Memory B cell (primary cell): ENCODE data around the gene SGIP1.

Source experiments
- ATAC-seq: fragments of 150-1000 bp; cut with Tn5 transposase; 2 replicates; pipeline ENCODE4 v1.10.0; 2021; ENCODE audit warnings: low read depth, mild to moderate bottlenecking, moderate library complexity
- DNase-seq, 2 donors: peaks; one replicate each; pipeline ENCODE4 v3.0.0; 2022; ENCODE audit warnings: low spot score in 2 of 2
- H3K27ac Mint-ChIP-seq: one replicate; pipeline ENCODE4 v1.8.0; 2022; ENCODE audit warnings: mild to moderate bottlenecking, moderate library complexity, mixed read lengths
- H3K27me3 Mint-ChIP-seq: one replicate; pipeline ENCODE4 v1.8.0; 2022; ENCODE audit warnings: mixed read lengths
- H3K36me3 Mint-ChIP-seq: one replicate; pipeline ENCODE4 v1.8.0; 2022; ENCODE audit warnings: mild to moderate bottlenecking, mixed read lengths
- H3K4me1 Mint-ChIP-seq: one replicate; pipeline ENCODE4 v1.8.0; 2022; ENCODE audit warnings: mixed read lengths
- H3K4me3 Mint-ChIP-seq: one replicate; pipeline ENCODE4 v1.8.0; 2022; ENCODE audit warnings: mild to moderate bottlenecking, moderate library complexity, mixed read lengths
- H3K9me3 Mint-ChIP-seq: one replicate; pipeline ENCODE4 v1.8.0; 2022; ENCODE audit warnings: mixed read lengths

SGIP1 gene, protein sequence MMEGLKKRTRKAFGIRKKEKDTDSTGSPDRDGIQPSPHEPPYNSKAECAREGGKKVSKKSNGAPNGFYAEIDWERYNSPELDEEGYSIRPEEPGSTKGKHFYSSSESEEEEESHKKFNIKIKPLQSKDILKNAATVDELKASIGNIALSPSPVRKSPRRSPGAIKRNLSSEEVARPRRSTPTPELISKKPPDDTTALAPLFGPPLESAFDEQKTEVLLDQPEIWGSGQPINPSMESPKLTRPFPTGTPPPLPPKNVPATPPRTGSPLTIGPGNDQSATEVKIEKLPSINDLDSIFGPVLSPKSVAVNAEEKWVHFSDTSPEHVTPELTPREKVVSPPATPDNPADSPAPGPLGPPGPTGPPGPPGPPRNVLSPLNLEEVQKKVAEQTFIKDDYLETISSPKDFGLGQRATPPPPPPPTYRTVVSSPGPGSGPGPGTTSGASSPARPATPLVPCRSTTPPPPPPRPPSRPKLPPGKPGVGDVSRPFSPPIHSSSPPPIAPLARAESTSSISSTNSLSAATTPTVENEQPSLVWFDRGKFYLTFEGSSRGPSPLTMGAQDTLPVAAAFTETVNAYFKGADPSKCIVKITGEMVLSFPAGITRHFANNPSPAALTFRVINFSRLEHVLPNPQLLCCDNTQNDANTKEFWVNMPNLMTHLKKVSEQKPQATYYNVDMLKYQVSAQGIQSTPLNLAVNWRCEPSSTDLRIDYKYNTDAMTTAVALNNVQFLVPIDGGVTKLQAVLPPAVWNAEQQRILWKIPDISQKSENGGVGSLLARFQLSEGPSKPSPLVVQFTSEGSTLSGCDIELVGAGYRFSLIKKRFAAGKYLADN

DNA sequence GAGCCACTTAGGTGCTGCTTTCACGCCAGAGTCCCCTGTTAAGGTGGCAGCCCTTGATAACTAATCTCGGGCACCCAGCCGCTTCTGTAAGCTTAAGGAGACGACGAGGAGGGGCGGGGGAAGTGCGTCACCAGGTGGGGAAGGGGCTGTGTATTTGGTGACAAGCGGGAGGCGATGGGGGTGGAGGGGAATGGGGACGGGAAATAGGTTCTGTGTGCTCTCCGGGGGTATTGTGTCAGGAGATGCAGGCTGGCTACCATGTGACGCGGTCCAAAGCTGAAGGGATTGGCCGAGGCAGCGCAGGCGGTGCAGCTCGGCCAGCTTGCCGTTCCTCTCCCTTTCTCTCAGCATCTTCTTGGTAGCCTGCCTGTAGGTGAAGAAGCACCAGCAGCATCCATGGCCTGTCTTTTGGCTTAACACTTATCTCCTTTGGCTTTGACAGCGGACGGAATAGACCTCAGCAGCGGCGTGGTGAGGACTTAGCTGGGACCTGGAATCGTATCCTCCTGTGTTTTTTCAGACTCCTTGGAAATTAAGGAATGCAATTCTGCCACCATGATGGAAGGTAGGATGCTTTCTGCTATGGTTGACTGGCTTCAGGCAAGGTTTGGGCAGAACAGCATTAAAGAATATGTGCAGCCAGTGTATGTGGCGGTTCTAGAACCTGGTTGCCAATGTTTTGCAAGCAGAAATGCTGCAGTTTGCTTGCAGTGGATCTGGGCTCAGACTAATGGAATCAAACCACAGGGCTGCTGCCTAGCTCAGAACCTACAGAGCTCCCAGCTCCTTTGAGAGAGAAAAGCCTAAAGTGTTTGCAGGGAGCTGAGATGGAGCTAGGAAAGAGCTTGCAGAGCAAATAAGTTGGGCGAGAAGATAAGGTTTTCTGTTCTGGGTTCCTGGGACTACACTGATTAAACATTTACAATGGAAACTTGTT, at the start of gene SGIP1:
Gene SGIP1, plus strand, starts transcription at position 350 of the 937 bp plus-strand sequence. Its CDS starts 206 bp downstream, at position 556.
- ATAC-seq, result no peak
- H3K9me3 Mint-ChIP-seq, result no peaks in the 10 kb centered on the region
- H3K36me3 Mint-ChIP-seq, result no peaks in the 10 kb centered on the region
- H3K27me3 Mint-ChIP-seq, result peaks cover 24% of the 10 kb centered on the region
- H3K4me3 Mint-ChIP-seq, result peak within 1 kb of the TSS; percentile 62
- H3K27ac Mint-ChIP-seq, result no peak within 1 kb of the TSS
- no peak for DNase-seq
- H3K4me1 Mint-ChIP-seq, result peaks cover 14% of the 10 kb centered on the region

DNA sequence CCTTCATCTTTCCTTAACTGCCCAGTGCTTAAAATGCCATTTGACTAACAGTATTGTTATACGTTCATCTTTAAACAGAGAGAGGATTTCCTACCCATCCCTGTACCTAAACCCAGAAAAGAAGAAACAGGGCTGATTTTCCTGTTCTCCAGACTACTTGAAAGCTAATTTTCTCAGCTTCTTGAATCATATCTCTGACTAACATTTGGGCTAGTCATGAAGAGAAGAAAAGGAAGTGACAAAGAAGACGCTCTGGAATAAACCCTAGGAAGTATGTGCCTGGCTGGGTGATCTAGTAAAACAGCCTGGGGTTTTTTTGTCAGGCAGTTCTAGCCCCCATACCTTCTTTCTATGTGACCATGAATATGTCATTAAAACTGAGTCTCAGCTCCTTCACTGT, 44.8 kb upstream of the SGIP1 start:
- H3K36me3 Mint-ChIP-seq, result no peaks in the 10 kb centered on the region
- H3K9me3 Mint-ChIP-seq, result no peaks in the 10 kb centered on the region
- no peak overlapping the region for H3K27ac Mint-ChIP-seq
- H3K4me1 Mint-ChIP-seq, result no peaks in the 10 kb centered on the region
- DNase-seq (no peak), ATAC-seq (no peak)
- H3K27me3 Mint-ChIP-seq, result peaks cover 3% of the 10 kb centered on the region
- no peak overlapping the region for H3K4me3 Mint-ChIP-seq

DNA sequence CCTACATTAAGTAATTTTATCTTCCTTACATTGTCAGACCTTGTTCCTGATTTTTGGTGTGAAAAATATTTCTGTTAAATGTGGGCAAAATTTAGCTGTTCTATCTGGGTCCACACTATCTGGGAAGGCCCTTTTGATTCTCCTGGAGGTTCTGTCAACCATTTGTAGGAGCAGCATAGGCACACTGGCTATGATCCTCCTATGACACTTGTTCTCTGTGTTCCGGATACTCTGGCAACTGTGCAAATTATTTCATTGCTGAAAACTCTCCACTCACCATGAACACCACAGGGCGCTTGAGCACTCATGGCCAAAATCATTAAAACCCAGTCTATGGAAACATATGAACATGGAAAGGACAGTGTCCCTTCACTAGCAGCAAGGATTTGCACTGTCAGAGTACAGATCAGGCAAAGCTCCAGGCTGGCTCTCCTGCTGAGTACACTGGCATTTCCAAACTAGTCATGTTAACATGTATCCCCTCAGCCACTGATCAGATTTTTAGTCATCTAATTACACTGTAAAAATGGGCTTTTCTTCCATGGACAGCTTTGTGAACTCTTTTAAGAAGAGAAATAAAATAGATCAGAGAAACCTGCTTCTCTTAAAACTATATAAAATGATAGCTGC, 43.9 kb upstream of the SGIP1 start:
- Mint-ChIP-seq H3K27ac (no peak overlapping the region), H3K4me1 (no peaks in the 10 kb centered on the region), H3K27me3 (peaks cover 3% of the 10 kb centered on the region), H3K9me3 (no peaks in the 10 kb centered on the region), H3K36me3 (no peaks in the 10 kb centered on the region), H3K4me3 (no peak overlapping the region)
- no peak for ATAC-seq
- DNase-seq, result no peak

DNA sequence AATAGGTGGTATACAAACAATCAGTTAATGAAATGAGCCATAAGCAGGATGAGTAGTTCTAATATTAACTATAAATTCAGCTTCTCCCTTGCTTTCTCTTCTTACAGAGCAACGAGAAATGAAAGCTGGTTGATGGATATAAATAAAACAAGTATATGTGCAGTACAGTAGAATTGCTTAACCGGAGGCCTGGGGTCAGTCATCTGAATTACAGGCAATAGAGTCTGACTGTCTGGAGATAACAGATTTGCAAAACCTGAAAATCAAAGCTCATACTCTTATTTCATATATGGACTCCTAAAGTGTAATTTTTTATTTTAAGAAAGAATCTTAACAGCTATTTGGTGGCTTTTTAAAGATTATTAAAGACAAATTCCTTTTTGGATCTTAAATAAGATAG, 43.1 kb upstream of the SGIP1 start:
- no peak for ATAC-seq
- Mint-ChIP-seq H3K27ac (no peak overlapping the region), H3K36me3 (no peaks in the 10 kb centered on the region), H3K4me3 (no peak overlapping the region), H3K9me3 (no peaks in the 10 kb centered on the region), H3K4me1 (peaks cover 1% of the 10 kb centered on the region), H3K27me3 (peaks cover 3% of the 10 kb centered on the region)
- DNase-seq, result no peak

DNA sequence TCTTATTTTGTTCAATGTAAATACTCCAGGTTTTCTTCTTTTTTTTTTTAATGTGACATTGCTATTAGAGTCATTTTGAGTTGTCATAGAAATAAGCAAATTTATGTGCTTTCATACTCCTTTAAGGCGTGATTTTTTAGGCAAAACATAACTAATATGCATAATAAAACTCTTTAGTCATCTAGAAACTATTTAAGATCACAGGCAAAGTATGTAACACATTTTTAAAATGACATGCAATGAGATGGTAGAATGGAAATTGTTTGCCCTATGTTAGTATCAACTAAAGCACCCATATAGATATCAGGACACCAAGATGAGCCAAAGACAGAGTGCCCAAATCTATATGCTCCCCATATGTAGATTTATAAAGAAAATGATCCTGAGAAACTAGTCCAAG, 41.5 kb upstream of the SGIP1 start:
- ATAC-seq, result no peak
- no peak overlapping the region for H3K4me3 Mint-ChIP-seq
- H3K9me3 Mint-ChIP-seq, result no peaks in the 10 kb centered on the region
- peaks cover 4% of the 10 kb centered on the region for H3K4me1 Mint-ChIP-seq
- H3K27me3 Mint-ChIP-seq, result peaks cover 5% of the 10 kb centered on the region
- H3K27ac Mint-ChIP-seq, result no peak overlapping the region
- H3K36me3 Mint-ChIP-seq, result no peaks in the 10 kb centered on the region
- DNase-seq, result no peak

DNA sequence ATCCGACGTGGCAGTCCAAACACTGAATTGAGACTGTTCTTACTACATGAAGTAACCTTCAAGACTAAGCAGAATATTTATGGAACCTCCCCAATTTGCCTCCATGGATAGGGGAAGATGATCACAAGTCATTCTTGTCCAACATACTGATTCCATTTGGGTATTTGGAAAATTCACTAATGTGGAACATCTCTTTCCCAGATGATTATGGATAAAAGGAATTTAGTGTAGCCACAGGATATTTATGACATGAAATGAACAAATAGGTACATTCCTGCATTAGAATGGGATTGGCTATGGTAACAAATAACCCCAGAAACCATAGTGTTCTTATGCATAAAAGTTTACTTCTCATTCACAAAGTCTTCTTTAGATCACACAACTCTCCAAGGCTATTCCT, 40.2 kb upstream of the SGIP1 start:
- Mint-ChIP-seq H3K4me1 (peaks cover 4% of the 10 kb centered on the region), H3K27ac (no peak overlapping the region), H3K9me3 (no peaks in the 10 kb centered on the region), H3K4me3 (no peak overlapping the region), H3K27me3 (peaks cover 6% of the 10 kb centered on the region), H3K36me3 (no peaks in the 10 kb centered on the region)
- ATAC-seq (no peak), DNase-seq (no peak)

DNA sequence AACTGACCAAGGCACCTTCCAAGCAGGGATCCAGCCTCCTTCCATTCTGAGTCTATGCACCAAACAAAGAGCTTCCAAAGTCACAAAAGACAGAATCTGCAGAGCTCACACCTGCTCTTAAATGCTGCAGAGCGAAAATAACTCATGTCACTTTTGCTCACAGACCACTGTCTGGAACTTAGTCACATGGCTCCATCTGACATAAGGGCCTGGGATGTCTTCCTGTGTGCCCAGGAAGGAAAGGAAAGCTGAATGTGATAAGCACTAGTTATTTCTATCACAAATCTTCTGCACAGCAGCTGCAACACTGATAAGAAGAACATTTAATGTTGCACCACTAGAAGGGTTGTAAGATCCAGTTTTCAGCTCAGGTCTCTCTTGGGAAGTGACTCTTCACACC, 39.5 kb upstream of the SGIP1 start:
- Mint-ChIP-seq H3K4me1 (peaks cover 4% of the 10 kb centered on the region), H3K9me3 (no peaks in the 10 kb centered on the region), H3K27ac (no peak overlapping the region), H3K4me3 (no peak overlapping the region), H3K36me3 (no peaks in the 10 kb centered on the region), H3K27me3 (peaks cover 9% of the 10 kb centered on the region)
- DNase-seq (no peak), ATAC-seq (no peak)

DNA sequence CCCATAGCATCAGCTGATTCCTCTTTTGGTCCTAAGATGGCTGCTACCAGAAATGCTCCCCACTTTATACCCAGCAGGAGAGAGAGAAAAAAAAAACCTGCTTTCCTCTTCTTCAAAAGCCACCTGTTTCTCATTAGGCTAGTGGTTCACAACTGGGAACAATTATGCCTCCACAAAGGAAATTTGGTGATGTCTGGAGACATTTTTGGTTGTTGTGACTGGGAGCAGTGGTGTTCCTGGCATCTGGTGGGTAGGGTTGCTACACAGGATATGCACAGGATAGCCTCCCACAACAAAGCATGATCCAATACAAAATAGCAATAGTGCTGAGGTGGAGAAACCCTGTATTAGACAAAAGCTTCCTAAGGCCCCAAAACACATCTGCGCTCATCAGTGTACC, 38.5 kb upstream of the SGIP1 start:
- H3K4me1 Mint-ChIP-seq, result peaks cover 4% of the 10 kb centered on the region
- no peak for ATAC-seq
- H3K4me3 Mint-ChIP-seq, result no peak overlapping the region

DNA sequence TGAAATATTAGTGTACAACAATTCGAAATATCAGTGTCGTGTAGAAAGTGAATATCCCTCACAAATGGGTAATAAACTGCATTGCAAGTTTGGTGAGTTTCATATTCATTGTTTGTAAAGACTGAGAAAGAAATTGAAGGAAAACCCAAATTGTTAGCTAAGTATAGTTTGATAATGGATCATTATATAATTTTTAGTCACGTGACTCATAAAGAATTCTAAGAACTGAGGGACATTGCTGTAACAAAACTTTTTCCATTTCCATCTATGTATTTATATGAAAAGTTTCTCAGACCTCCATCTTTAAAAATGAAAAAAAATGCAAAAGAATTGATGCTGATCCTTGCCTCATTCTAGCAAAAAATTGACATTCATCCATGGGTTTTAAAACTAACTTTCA, 36.0 kb upstream of the SGIP1 start:
- Mint-ChIP-seq H3K27ac (no peak overlapping the region), H3K4me1 (peaks cover 4% of the 10 kb centered on the region), H3K4me3 (no peak overlapping the region), H3K27me3 (peaks cover 9% of the 10 kb centered on the region), H3K9me3 (no peaks in the 10 kb centered on the region), H3K36me3 (no peaks in the 10 kb centered on the region)
- ATAC-seq (no peak), DNase-seq (no peak)

More for the DNA sequence above, 38.5 kb upstream of the SGIP1 start:
- Mint-ChIP-seq H3K27ac (no peak overlapping the region), H3K36me3 (no peaks in the 10 kb centered on the region), H3K27me3 (peaks cover 9% of the 10 kb centered on the region), H3K9me3 (no peaks in the 10 kb centered on the region)
- DNase-seq, result no peak

DNA sequence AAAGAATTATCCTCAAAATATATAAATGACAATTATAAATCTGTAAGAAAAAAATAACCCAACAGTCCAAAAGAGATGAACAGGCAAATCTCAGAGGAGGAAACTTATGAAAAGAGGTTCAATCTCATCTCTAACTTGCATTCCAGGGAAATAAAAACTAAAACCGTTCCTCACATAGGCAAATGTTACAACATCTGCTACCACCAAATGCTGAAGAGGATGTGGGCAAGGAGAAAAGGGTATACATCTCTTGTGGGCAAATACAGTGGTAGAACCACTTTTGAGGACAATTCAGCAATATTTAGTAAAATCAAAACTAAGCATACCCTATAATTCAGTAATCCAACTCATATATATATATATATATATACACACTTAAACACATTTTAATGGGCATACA, 33.7 kb upstream of the SGIP1 start:
- Mint-ChIP-seq H3K27me3 (peaks cover 6% of the 10 kb centered on the region), H3K9me3 (no peaks in the 10 kb centered on the region), H3K4me1 (peaks cover 4% of the 10 kb centered on the region), H3K27ac (no peak overlapping the region), H3K36me3 (no peaks in the 10 kb centered on the region), H3K4me3 (no peak overlapping the region)
- DNase-seq (no peak), ATAC-seq (no peak)

DNA sequence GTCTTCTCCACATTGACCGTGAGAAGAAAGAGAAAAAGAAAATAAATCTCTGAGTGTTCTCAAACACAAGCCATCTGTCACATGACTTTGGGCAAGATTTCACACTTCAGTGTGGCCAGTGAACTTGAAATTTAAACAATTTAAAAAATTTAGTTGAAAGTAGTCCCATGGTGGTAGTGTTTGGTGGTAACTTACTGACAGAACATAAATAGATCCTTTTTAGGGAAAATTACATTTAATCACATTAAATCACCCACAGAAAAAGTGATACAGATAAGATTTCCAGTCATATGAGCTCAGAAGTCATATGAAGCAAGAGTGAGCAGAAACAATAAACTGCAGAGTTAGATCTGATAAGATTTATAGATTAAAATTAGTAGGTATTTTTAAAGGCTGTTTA, 31.9 kb upstream of the SGIP1 start:
- Mint-ChIP-seq H3K4me3 (no peak overlapping the region), H3K27me3 (peaks cover 9% of the 10 kb centered on the region), H3K9me3 (no peaks in the 10 kb centered on the region), H3K36me3 (no peaks in the 10 kb centered on the region), H3K4me1 (no peaks in the 10 kb centered on the region), H3K27ac (no peak overlapping the region)
- DNase-seq (no peak), ATAC-seq (no peak)

DNA sequence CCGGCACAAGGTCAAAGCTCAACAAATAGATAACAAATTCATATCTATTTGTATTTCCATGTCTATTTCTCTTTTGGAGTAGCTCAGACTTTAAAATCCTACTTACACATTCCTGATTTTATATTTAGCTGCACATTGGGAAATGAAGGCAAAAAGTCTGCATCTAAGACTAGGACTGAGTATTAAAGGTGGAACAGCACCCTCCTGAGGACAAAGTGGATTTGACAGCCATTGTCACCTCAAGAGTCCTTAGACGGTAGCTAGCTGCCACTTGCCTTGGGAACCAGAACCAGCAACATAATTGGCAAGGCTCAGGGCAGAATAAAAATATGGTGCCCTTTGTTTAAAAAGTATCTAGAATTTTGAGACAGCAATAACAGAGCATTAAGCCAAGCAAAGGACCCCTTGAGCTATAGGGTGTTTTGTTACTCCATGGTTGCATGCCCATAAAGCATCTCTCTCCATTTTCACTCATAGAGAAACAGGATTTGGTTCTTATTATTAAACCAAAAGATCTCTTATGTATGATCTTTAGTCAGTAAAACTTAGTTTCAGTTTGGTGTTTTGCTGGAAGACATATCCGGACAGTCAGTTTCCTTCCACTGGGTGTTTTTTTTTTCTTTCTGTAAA, 30.0 kb upstream of the SGIP1 start:
- DNase-seq, result peak; percentile 8 to 32
- H3K27me3 Mint-ChIP-seq, result peaks cover 10% of the 10 kb centered on the region
- H3K4me3 Mint-ChIP-seq, result no peak overlapping the region
- H3K9me3 Mint-ChIP-seq, result no peaks in the 10 kb centered on the region
- peak; percentile 57 for ATAC-seq
- H3K36me3 Mint-ChIP-seq, result no peaks in the 10 kb centered on the region
- H3K4me1 Mint-ChIP-seq, result no peaks in the 10 kb centered on the region
- H3K27ac Mint-ChIP-seq, result no peak overlapping the region
